Naive thymus-derived CD4-positive, alpha-beta T cell (primary cell): ENCODE results near the gene ARMC7. TPM values are rescaled to one million over a fixed set of nuclear protein-coding genes. Genes with fewer than 3 reads are reported as not detected.
A peak's percentile ranks its signal among the peaks of the same experiment; 100 is the strongest.

Experiments used
- ATAC-seq: fragments of 150-1000 bp; cut with Tn5 transposase; 2 replicates; pipeline ENCODE4 v1.10.0; 2021; ENCODE audit warnings: mild to moderate bottlenecking, moderate library complexity
- CTCF ChIA-PET: fragments of 350-600 bp; sonication (Branson Sonifier 250); formaldehyde crosslinking; loops from one replicate; lab custom pipeline; 2021; ENCODE audit warnings: antibody characterized with exemption; lab: Charles Lee
- POLR2A ChIA-PET: fragments of 350-600 bp; sonication (Branson Sonifier 250); formaldehyde crosslinking; loops from one replicate; lab custom pipeline; 2021; ENCODE audit warnings: antibody characterized with exemption, inconsistent platforms; lab: Charles Lee
- DNase-seq, 9 donors: peaks; one replicate each; pipeline versions ENCODE4 v3.0.0 to v3.0.0-alpha.2; 2020 to 2022; ENCODE audit warnings: mixed read lengths in 1 of 9
- H3K27ac ChIP-seq: one replicate; pipeline ENCODE4 v1.7.0; 2013; ENCODE audit warnings: mild to moderate bottlenecking, low read depth, low read length, moderate library complexity
- H3K27me3 ChIP-seq, 2 donors: one replicate each; pipeline ENCODE4 v1.7.0; 2013; ENCODE audit warnings: low read length in 2 of 2, mild to moderate bottlenecking in 2 of 2, moderate library complexity in 2 of 2; ENCODE audit not compliant: control insufficient read depth in 2 of 2, insufficient read depth in 2 of 2
- H3K36me3 ChIP-seq, 3 experiments: 1 replicate in 2 of 3; 2 replicates in 1 of 3; pipeline ENCODE4 v1.7.0; 2013; ENCODE audit warnings: low read length in 3 of 3, mild to moderate bottlenecking in 3 of 3, moderate library complexity in 1 of 3; ENCODE audit not compliant: insufficient read depth in 3 of 3, control insufficient read depth in 2 of 3
- H3K4me1 ChIP-seq, 2 donors: one replicate each; pipeline ENCODE4 v1.7.0; 2013; ENCODE audit warnings: low read length in 2 of 2, mild to moderate bottlenecking in 2 of 2, moderate library complexity in 1 of 2; ENCODE audit not compliant: control insufficient read depth in 2 of 2, insufficient read depth in 2 of 2
- H3K4me3 ChIP-seq: 2 replicates; pipeline ENCODE4 v1.7.0; 2013; ENCODE audit warnings: mild to moderate bottlenecking, low read length
- H3K9me3 ChIP-seq, 3 experiments: 1 replicate in 2 of 3; 2 replicates in 1 of 3; pipeline ENCODE4 v1.7.0; 2013; ENCODE audit warnings: low read length in 3 of 3; ENCODE audit not compliant: control insufficient read depth in 2 of 3
- H3K27ac Mint-ChIP-seq, 9 donors: one replicate each; pipeline ENCODE4 v1.8.0; 2020 to 2022; ENCODE audit warnings: mixed read lengths in 9 of 9, mild to moderate bottlenecking in 8 of 9, moderate library complexity in 5 of 9, inconsistent platforms in 2 of 9
- H3K27me3 Mint-ChIP-seq, 5 donors: one replicate each; pipeline ENCODE4 v1.8.0; 2021 to 2022; ENCODE audit warnings: mixed read lengths in 5 of 5, mild to moderate bottlenecking in 1 of 5
- H3K36me3 Mint-ChIP-seq, 5 donors: one replicate each; pipeline ENCODE4 v1.8.0; 2020 to 2022; ENCODE audit warnings: mixed read lengths in 5 of 5, mild to moderate bottlenecking in 3 of 5, inconsistent platforms in 1 of 5
- H3K4me1 Mint-ChIP-seq, 7 donors: one replicate each; pipeline ENCODE4 v1.8.0; 2020 to 2022; ENCODE audit warnings: mixed read lengths in 7 of 7, mild to moderate bottlenecking in 3 of 7, inconsistent platforms in 1 of 7
- H3K4me3 Mint-ChIP-seq, 10 donors: one replicate each; pipeline ENCODE4 v1.8.0; 2020 to 2022; ENCODE audit warnings: mild to moderate bottlenecking in 10 of 10, mixed read lengths in 10 of 10, moderate library complexity in 6 of 10, inconsistent platforms in 2 of 10
- H3K9me3 Mint-ChIP-seq, 11 donors: one replicate each; pipeline ENCODE4 v1.8.0; 2020 to 2022; ENCODE audit warnings: mixed read lengths in 11 of 11, mild to moderate bottlenecking in 4 of 11, inconsistent platforms in 1 of 11, moderate library complexity in 1 of 11
- intact Hi-C, 2 donors: fragments of 100-400 bp; cut with micrococcal nuclease; formaldehyde crosslinking; loops; one replicate each; pipeline ENCODE4 v1.15.1; 2023
- polyA plus RNA-seq, 2 donors: library from polyadenylated mRNA; unstranded; fragments of 300-500 nt; fragmentation: Illumina TruSeq; gene quantifications; one replicate each; pipeline ENCODE4 v1.2.3, GENCODE V29; 2021
- total RNA-seq, 6 experiments: library from RNA in 5 of 6; stranded (reverse) in 5 of 6; gene quantifications; 1 replicate in 5 of 6; 2 replicates in 1 of 6; pipeline ENCODE4 v1.2.3 and lab custom pipeline; 2021 to 2026

Gene ARMC7
- total and polyA plus RNA-seq, 7 experiments from 2014 or later: 1.8 to 18.9 (median 10.5) TPM

- ChIA-PET CTCF (interaction anchor here (0.7 kb wide), 1 partner anchor 115 kb away, joined by 5 read pairs; no protein-coding TSS in a partner anchor), POLR2A (no interaction called here)
- Mint-ChIP-seq H3K4me1 (peaks cover 10 to 48% (median 34%) of the 10 kb centered on the region in 7 donors), H3K27ac (peak overlapping the region in 1 of 9 donors; percentile 5), H3K4me3 (no peak overlapping the region), H3K9me3 (no peaks in the 10 kb centered on the region), H3K36me3 (peaks cover 0 to 23% (median 11%) of the 10 kb centered on the region in 5 donors), H3K27me3 (no peaks in the 10 kb centered on the region)
- H3K36me3 ChIP-seq: peaks cover 3 to 68% (median 7%) of the 10 kb centered on the region in 3 experiments
- no peak for DNase-seq
- H3K4me3 ChIP-seq: no peak overlapping the region
- H3K9me3 ChIP-seq: no peaks in the 10 kb centered on the region
- intact Hi-C loops: no loop called here
- no peak for ATAC-seq
- no peaks in the 10 kb centered on the region for H3K27me3 ChIP-seq
- no peak overlapping the region for H3K27ac ChIP-seq
- peaks cover 14 to 19% of the 10 kb centered on the region in 2 donors for H3K4me1 ChIP-seq
Observed at GRCh38 chr17:75178453-75178852, 68.7 kb downstream of the ARMC7 start.

Other genes with a start within 250 kb of the ARMC7 start
- gene FDXR, start 237.0 kb upstream of the ARMC7 start, total RNA-seq: 10 to 100 TPM in 3 of 5 experiments, 1 to 10 TPM in 2; 4.7 to 39.5 (median 11.7) TPM
- gene FDXR, start 237.0 kb upstream of the ARMC7 start, polyA plus RNA-seq: 1 to 10 TPM; 5.4 to 6.4 TPM
- gene FADS6, start 216.3 kb upstream of the ARMC7 start, total RNA-seq: not detected
- gene FADS6, start 216.3 kb upstream of the ARMC7 start, polyA plus RNA-seq: under 1 TPM in 1 of 2 donors, not detected in 1; 0.14 TPM
- gene USH1G, start 186.7 kb upstream of the ARMC7 start, total RNA-seq: not detected
- gene USH1G, start 186.7 kb upstream of the ARMC7 start, polyA plus RNA-seq: not detected
- not detected for gene OTOP2, start 185.7 kb upstream of the ARMC7 start, total RNA-seq
- gene OTOP2, start 185.7 kb upstream of the ARMC7 start, polyA plus RNA-seq: not detected
- gene OTOP3, start 174.1 kb upstream of the ARMC7 start, total RNA-seq: not detected
- not detected for gene OTOP3, start 174.1 kb upstream of the ARMC7 start, polyA plus RNA-seq
- gene HID1, start 137.2 kb upstream of the ARMC7 start, total RNA-seq: 10 to 100 TPM in 4 of 5 experiments, under 1 TPM in 1; 0.60 to 25.2 (median 14.8) TPM
- gene HID1, start 137.2 kb upstream of the ARMC7 start, polyA plus RNA-seq: 1 to 10 TPM; 4.8 to 7.0 TPM
- gene CDR2L, start 122.3 kb upstream of the ARMC7 start, total RNA-seq: under 1 TPM in 3 of 5 experiments, not detected in 2; 0.08 to 0.17 (median 0.16) TPM
- gene CDR2L, start 122.3 kb upstream of the ARMC7 start, polyA plus RNA-seq: not detected
- gene MRPL58, start 97.3 kb upstream of the ARMC7 start, total RNA-seq: 10 to 100 TPM; 11.7 to 46.1 (median 23.0) TPM
- 10 to 100 TPM; 55.3 to 71.4 TPM for gene MRPL58, start 97.3 kb upstream of the ARMC7 start, polyA plus RNA-seq
- gene ATP5PD, start 63.0 kb upstream of the ARMC7 start, total RNA-seq: 100 to 1,000 TPM; 113 to 195 (median 161) TPM
- gene ATP5PD, start 63.0 kb upstream of the ARMC7 start, polyA plus RNA-seq: 100 to 1,000 TPM; 362 to 478 TPM
- gene KCTD2, start 62.7 kb upstream of the ARMC7 start, total RNA-seq: 10 to 100 TPM; 19.5 to 35.7 (median 23.0) TPM
- gene KCTD2, start 62.7 kb upstream of the ARMC7 start, polyA plus RNA-seq: 1 to 10 TPM; 4.8 to 8.7 TPM
- gene SLC16A5, start 22.0 kb upstream of the ARMC7 start, total RNA-seq: 10 to 100 TPM in 4 of 5 experiments, 1 to 10 TPM in 1; 9.2 to 26.3 (median 24.5) TPM
- gene SLC16A5, start 22.0 kb upstream of the ARMC7 start, polyA plus RNA-seq: 1 to 10 TPM; 5.9 to 7.6 TPM
- 10 to 100 TPM; 23.4 to 54.8 (median 37.5) TPM for gene NT5C, start 21.8 kb downstream of the ARMC7 start, total RNA-seq
- 10 to 100 TPM; 31.1 to 33.1 TPM for gene NT5C, start 21.8 kb downstream of the ARMC7 start, polyA plus RNA-seq
- gene JPT1, start 44.5 kb downstream of the ARMC7 start, total RNA-seq: 100 to 1,000 TPM in 1 of 5 experiments, 10 to 100 TPM in 4; 12.3 to 227 (median 29.3) TPM
- gene JPT1, start 44.5 kb downstream of the ARMC7 start, polyA plus RNA-seq: 10 to 100 TPM; 70.0 to 72.3 TPM
- gene SUMO2, start 73.0 kb downstream of the ARMC7 start, total RNA-seq: 100 to 1,000 TPM; 201 to 494 (median 247) TPM
- gene SUMO2, start 73.0 kb downstream of the ARMC7 start, polyA plus RNA-seq: 100 to 1,000 TPM; 173 to 357 TPM
- 100 to 1,000 TPM in 2 of 5 experiments, 10 to 100 TPM in 3; 96.3 to 143 (median 99.2) TPM for gene NUP85, start 95.7 kb downstream of the ARMC7 start, total RNA-seq
- 10 to 100 TPM; 21.0 to 57.3 TPM for gene NUP85, start 95.7 kb downstream of the ARMC7 start, polyA plus RNA-seq
- gene GGA3, start 151.6 kb downstream of the ARMC7 start, total RNA-seq: 100 to 1,000 TPM in 2 of 5 experiments, 10 to 100 TPM in 3; 79.6 to 128 (median 87.4) TPM
- gene GGA3, start 151.6 kb downstream of the ARMC7 start, polyA plus RNA-seq: 10 to 100 TPM; 13.2 to 27.4 TPM
- gene MRPS7, start 151.9 kb downstream of the ARMC7 start, total RNA-seq: 10 to 100 TPM; 29.2 to 70.1 (median 34.4) TPM
- 100 to 1,000 TPM; 129 to 135 TPM for gene MRPS7, start 151.9 kb downstream of the ARMC7 start, polyA plus RNA-seq
- gene MIF4GD, start 161.3 kb downstream of the ARMC7 start, total RNA-seq: 10 to 100 TPM; 26.9 to 39.4 (median 36.0) TPM
- gene MIF4GD, start 161.3 kb downstream of the ARMC7 start, polyA plus RNA-seq: 10 to 100 TPM; 84.3 to 90.0 TPM
- gene SLC25A19, start 179.5 kb downstream of the ARMC7 start, total RNA-seq: 10 to 100 TPM; 15.6 to 42.5 (median 21.1) TPM
- gene SLC25A19, start 179.5 kb downstream of the ARMC7 start, polyA plus RNA-seq: 10 to 100 TPM; 13.0 to 15.5 TPM